ENCODE results near the gene TFF3. TPM values are rescaled to one million over a fixed set of nuclear protein-coding genes. Genes with fewer than 3 reads are reported as not detected.

The TFF3 gene
- total RNA-seq, 1 donor from 2014 or later = not detected

DNA sequence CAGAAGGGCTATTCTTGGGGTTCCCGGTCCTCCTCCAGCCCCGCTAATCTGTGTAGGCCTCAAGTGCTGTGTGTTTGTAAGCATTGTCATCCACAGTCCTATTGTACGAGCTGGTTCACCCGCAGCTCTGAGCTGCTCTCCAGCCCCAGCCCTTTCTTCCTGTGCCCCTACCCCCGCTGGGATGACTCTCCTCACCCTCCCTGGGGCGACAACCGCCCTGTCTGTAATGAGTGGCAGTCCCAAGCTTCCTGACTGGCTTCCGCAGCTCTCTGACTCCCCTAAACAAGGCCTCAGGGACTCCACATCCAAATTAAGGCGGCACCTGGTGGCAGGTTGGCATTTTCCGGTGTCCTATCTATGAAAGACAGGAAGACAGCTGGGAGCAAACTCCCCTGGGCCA lies 45.8 kb downstream of the TFF3 start:
- Histone ChIP-seq H4K20me1 (ENCODE audit: low read depth) (no peaks in the 10 kb centered on the region), H3K9me3 (ENCODE audit: low read depth) (no peaks in the 10 kb centered on the region), H3K27ac (no peak overlapping the region), H3K9ac (no peak overlapping the region), H3K36me3 (no peaks in the 10 kb centered on the region), H3K4me3 (no peak overlapping the region), H3K79me2 (ENCODE audit: low read depth) (no peaks in the 10 kb centered on the region), H3K4me2 (no peak overlapping the region), H3K4me1 (no peaks in the 10 kb centered on the region), H3F3A (ENCODE audit: low read depth) (no peaks in the 10 kb centered on the region), H2AFZ (replicated peaks) (no peak overlapping the region), H3K27me3 (no peaks in the 10 kb centered on the region)
- H3K9me3 Mint-ChIP-seq = no peaks in the 10 kb centered on the region
- no peak overlapping the region for H3K4me3 Mint-ChIP-seq
- no peak overlapping the region for H3K27ac Mint-ChIP-seq
- H3K27me3 Mint-ChIP-seq (ENCODE audit: insufficient read depth, low read depth) = peaks cover 3% of the 10 kb centered on the region
- TF ChIP-seq, protein P1, sequence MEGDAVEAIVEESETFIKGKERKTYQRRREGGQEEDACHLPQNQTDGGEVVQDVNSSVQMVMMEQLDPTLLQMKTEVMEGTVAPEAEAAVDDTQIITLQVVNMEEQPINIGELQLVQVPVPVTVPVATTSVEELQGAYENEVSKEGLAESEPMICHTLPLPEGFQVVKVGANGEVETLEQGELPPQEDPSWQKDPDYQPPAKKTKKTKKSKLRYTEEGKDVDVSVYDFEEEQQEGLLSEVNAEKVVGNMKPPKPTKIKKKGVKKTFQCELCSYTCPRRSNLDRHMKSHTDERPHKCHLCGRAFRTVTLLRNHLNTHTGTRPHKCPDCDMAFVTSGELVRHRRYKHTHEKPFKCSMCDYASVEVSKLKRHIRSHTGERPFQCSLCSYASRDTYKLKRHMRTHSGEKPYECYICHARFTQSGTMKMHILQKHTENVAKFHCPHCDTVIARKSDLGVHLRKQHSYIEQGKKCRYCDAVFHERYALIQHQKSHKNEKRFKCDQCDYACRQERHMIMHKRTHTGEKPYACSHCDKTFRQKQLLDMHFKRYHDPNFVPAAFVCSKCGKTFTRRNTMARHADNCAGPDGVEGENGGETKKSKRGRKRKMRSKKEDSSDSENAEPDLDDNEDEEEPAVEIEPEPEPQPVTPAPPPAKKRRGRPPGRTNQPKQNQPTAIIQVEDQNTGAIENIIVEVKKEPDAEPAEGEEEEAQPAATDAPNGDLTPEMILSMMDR (IDR thresholded peaks at IDR 0.05) = no peak
- TF ChIP-seq EZH2 (IDR thresholded peaks at IDR 0.05) (no peak), EZH2phosphoT487 (IDR thresholded peaks at IDR 0.05) (no peak)
- DNase-seq (ENCODE audit: low spot score) = no peak
- no peaks in the 10 kb centered on the region for H3K4me1 Mint-ChIP-seq
- H3K36me3 Mint-ChIP-seq = no peaks in the 10 kb centered on the region

DNA sequence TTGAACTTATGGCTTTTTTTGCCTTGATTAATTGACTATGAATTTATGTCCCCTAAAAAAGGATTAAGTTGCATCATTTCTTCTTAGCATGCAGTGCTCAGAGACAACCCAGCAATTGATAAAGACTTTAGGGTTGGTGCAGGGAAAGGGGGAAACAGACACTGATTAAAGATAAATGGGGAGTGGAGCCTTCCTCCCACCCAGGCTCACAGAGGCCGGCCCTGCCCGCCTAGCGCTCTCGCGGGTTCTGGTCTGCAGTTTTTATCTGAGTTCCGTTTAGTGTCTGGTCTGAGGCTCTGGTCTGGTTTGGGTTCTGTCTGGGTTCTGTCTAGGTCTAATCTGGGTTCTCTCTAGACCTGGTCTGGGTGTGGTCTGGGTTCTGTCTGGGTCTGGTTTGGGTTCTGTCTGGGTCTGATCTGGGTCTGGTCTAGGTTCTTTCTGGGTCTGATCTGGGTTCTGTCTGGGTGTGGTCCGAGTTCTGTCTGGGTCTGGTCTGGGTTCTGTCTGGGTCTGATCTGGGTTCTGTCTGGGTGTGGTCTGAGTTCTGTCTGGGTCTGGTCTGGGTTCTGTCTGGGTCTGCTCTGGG lies 48.1 kb downstream of the TFF3 start:
- Histone ChIP-seq H4K20me1 (ENCODE audit: low read depth) (no peaks in the 10 kb centered on the region), H3K27me3 (no peaks in the 10 kb centered on the region), H3K27ac (no peak overlapping the region), H3K4me3 (no peak overlapping the region), H3K36me3 (no peaks in the 10 kb centered on the region), H3K79me2 (ENCODE audit: low read depth) (no peaks in the 10 kb centered on the region), H3K9me3 (ENCODE audit: low read depth) (no peaks in the 10 kb centered on the region), H3F3A (ENCODE audit: low read depth) (no peaks in the 10 kb centered on the region), H3K4me2 (no peak overlapping the region), H3K4me1 (no peaks in the 10 kb centered on the region), H2AFZ (replicated peaks) (no peak overlapping the region), H3K9ac (no peak overlapping the region)
- H3K27me3 Mint-ChIP-seq (ENCODE audit: insufficient read depth, low read depth) = peaks cover 9% of the 10 kb centered on the region
- TF ChIP-seq EZH2 (IDR thresholded peaks at IDR 0.05) = no peak
- TF ChIP-seq EZH2phosphoT487 (IDR thresholded peaks at IDR 0.05) = no peak
- TF ChIP-seq, protein P1 (IDR thresholded peaks at IDR 0.05) = no peak
- H3K9me3 Mint-ChIP-seq = no peaks in the 10 kb centered on the region
- H3K4me1 Mint-ChIP-seq = peaks cover 4% of the 10 kb centered on the region
- no peaks in the 10 kb centered on the region for H3K36me3 Mint-ChIP-seq
- no peak overlapping the region for H3K4me3 Mint-ChIP-seq
- peak overlapping the region; percentile 81 for H3K27ac Mint-ChIP-seq
- DNase-seq (ENCODE audit: low spot score) = no peak

DNA sequence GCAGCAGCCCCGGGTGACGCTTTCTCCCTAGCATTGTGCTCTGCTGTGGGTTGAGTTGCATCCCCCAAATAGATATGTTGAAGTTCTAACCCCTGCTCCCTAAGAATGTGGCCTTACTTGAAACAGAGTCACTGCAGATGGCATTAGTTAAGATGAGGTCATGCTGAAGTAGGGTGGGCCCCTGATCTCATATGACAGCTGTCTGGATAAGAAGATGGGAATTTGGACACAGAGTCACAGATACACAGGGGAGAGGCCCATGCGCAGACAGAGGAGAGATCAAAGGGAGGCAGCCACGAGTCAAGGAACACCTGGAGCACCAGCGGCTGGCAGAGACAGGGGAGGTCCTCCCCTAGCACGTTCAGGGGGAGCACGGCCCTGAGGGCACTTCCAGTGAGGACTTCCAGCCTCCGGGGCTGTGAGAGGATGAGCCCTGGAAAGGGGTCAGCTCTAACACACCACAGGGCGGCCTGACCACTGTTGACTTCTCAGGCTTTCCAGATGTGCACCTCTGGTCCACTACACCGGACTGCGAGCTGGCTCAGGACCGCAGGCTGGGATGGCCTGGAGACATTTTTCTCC lies 49.9 kb downstream of the TFF3 start:
- no peaks in the 10 kb centered on the region for H3K36me3 Mint-ChIP-seq
- H3K27me3 Mint-ChIP-seq (ENCODE audit: insufficient read depth, low read depth) = peaks cover 11% of the 10 kb centered on the region
- TF ChIP-seq EZH2 (IDR thresholded peaks at IDR 0.05) (no peak), EZH2phosphoT487 (IDR thresholded peaks at IDR 0.05) (no peak)
- TF ChIP-seq, protein P1 (IDR thresholded peaks at IDR 0.05) = no peak
- no peaks in the 10 kb centered on the region for H3K27me3 ChIP-seq
- no peak overlapping the region for H3K27ac ChIP-seq
- DNase-seq (ENCODE audit: low spot score) = no peak
- H3K4me3 Mint-ChIP-seq = no peak overlapping the region
- H3K4me3 ChIP-seq = no peak overlapping the region
- H3K79me2 ChIP-seq (ENCODE audit: low read depth) = no peaks in the 10 kb centered on the region
- peaks cover 17% of the 10 kb centered on the region for H3K4me1 Mint-ChIP-seq
- H3K9me3 Mint-ChIP-seq = no peaks in the 10 kb centered on the region
- no peaks in the 10 kb centered on the region for H4K20me1 ChIP-seq (ENCODE audit: low read depth)
- H3K36me3 ChIP-seq = no peaks in the 10 kb centered on the region
- peaks cover 7% of the 10 kb centered on the region for H3K4me1 ChIP-seq
- no peak overlapping the region for H2AFZ ChIP-seq (replicated peaks)
- no peak overlapping the region for H3K27ac Mint-ChIP-seq
- no peaks in the 10 kb centered on the region for H3K9me3 ChIP-seq (ENCODE audit: low read depth)
- H3K4me2 ChIP-seq = no peak overlapping the region
- H3K9ac ChIP-seq = no peak overlapping the region
- peaks cover 7% of the 10 kb centered on the region for H3F3A ChIP-seq (ENCODE audit: low read depth)
